ENCODE measurements around the gene ATG7.

ATG7 gene

DNA sequence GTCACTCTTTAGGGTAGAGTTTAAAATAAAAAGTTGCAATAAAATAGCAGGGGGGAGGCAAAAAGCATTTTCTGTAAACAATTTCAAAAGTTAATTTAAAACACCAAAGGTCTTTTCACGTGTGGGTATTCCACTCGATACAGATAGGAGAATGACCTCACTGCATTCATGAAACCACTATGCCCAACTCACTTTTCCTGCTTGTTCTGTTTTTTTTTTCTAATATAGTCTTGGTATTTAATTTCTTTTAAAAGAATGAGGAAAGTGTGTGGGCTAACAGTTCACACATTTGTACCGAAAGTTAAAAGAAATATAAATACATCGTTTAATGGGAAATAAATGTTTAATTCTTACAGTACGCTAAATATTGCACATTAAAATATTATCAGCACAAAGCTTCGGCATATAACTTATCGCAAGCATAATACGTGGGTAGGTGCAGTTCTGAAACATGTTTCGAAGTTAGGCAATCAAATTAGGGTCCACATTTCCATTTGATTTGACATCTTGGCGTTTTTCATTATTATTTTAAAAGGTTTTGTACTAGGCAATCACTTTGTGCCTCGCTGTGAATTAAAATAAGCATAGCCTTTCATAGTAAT, 330.1 kb downstream of the ATG7 start:
- no peak for DNase-seq

- no peak for DNase-seq
Measured at GRCh38 chr3:11602886-11603527, 330.8 kb downstream of the ATG7 start.

- no peak for DNase-seq
Measured at GRCh38 chr3:11603628-11604027, 331.4 kb downstream of the ATG7 start.

GRCh38 chr3:11604139-11604892, 332.1 kb downstream of the ATG7 start:
- no peak for DNase-seq

DNA sequence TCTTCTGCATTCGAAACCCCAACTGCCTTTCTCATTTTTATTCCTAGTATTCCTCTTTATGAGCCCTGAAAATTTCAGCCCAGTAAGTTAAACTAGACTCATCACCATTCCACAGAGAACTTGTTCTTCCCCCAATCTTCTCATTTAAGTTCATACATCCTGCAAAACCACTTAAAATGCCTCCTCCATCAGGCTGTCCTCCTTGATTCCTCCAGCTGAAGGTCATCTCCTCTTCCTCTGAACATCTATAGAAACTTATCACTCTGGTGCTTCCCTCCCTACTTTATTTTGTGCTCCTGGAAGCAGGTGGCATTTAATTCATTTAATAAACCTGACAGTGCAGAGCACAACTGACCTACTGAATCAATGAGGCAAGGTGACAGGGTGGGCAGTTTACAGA, 333.2 kb downstream of the ATG7 start:
- no peak for DNase-seq

GRCh38 chr3:11606090-11606784, 334.0 kb downstream of the ATG7 start:
- DNase-seq: no peak

GRCh38 chr3:11606865-11607440, 334.8 kb downstream of the ATG7 start:
- DNase-seq: no peak
